OCI-LY7 (cell line): ENCODE measurements around the gene GRID2.

Source experiments
- CTCF ChIP-seq: fragments of 200-600 bp; sonication (generic); conservative IDR thresholded peaks from 2 replicates; pipeline ENCODE4 v1.5.1; 2014; ENCODE audit warnings: mild to moderate bottlenecking, antibody characterized with exemption, low read length, moderate library complexity, mixed read lengths
- EZH2phosphoT487 ChIP-seq: fragments of 200-600 bp; sonication (generic); IDR thresholded peaks from 2 replicates; pipeline ENCODE4 v1.6.1; 2018; ENCODE audit warnings: low read depth, borderline replicate concordance, mild to moderate bottlenecking, mixed run types, antibody characterized with exemption, low read length, moderate library complexity, mixed read lengths

GRCh38 chr4:93217431-93217830, 913.7 kb downstream of the GRID2 start:
- no peak for TF ChIP-seq CTCF
- no peak for TF ChIP-seq EZH2phosphoT487
